ENCODE data around the gene SLC35D1. TPM values are rescaled to one million over a fixed set of nuclear protein-coding genes. Genes with fewer than 3 reads are reported as not detected.

The SLC35D1 gene
- total and polyA plus RNA-seq, 2 donors (not counting 1 experiment from before 2014, with no cell fraction given) = 4.0 to 16.8 TPM

- peak overlapping the region; percentile 84 to 88 for H3K27ac ChIP-seq (ENCODE audit: low read length in 2 of 2)
- DNase-seq (no peak), ATAC-seq (ENCODE audit: low read depth) (peak; percentile 23)
- Mint-ChIP-seq H3K4me3 (peak overlapping the region; percentile 90), H3K9me3 (ENCODE audit: insufficient read depth) (no peaks in the 10 kb centered on the region), H3K27ac (peak overlapping the region; percentile 95), H3K27me3 (no peaks in the 10 kb centered on the region), H3K4me1 (peaks cover 26% of the 10 kb centered on the region)
- no peak for TF ChIP-seq CTCF (IDR thresholded peaks at IDR 0.05)
- TF ChIP-seq EZH2 (IDR thresholded peaks at IDR 0.05; ENCODE audit: borderline replicate concordance, insufficient read depth, low read depth, low read length, poor library complexity, severe bottlenecking) = no peak
- no peaks in the 10 kb centered on the region for H3K9me3 ChIP-seq (ENCODE audit: control extremely low read depth in 1 of 3, control insufficient read depth in 2 of 3, insufficient read depth in 1 of 3, low read length in 2 of 3)
- WGBS (ENCODE audit: insufficient coverage) = 0% methylated on average over 34 of the region's 34 CpGs
- H3K79me2 ChIP-seq (ENCODE audit: control insufficient read depth, insufficient read depth, low read length) = peaks cover 5% of the 10 kb centered on the region
- no peaks in the 10 kb centered on the region for H4K20me1 ChIP-seq (ENCODE audit: control insufficient read depth, insufficient read depth, low read length, poor library complexity, severe bottlenecking)
- CTCF ChIA-PET = interaction anchor here (1.0 to 3.3 kb wide), 7 partner anchors 58 to 161 kb away, joined by 3 to 34 read pairs (median 3); no protein-coding TSS in a partner anchor
- peak overlapping the region; percentile 77 for H3K9ac ChIP-seq (ENCODE audit: low read length)
- H2AFZ ChIP-seq (ENCODE audit: insufficient read depth, low read depth, low read length, poor library complexity, severe bottlenecking) = peak overlapping the region; percentile 94
- H3K4me1 ChIP-seq (ENCODE audit: control insufficient read depth in 2 of 2, insufficient read depth in 2 of 2, low read length in 2 of 2) = peaks cover 11 to 15% of the 10 kb centered on the region in 2 donors
- H3K36me3 ChIP-seq (replicated peaks in 1 of 2; ENCODE audit: control extremely low read depth in 1 of 2, control insufficient read depth in 1 of 2, extremely low read depth in 1 of 2, insufficient read depth in 2 of 2, low read length in 1 of 2) = peaks cover 5 to 19% of the 10 kb centered on the region in 2 experiments
- intact Hi-C loops (cut with micrococcal nuclease) = loop anchor here (2.0 to 5.0 kb wide), 4 partner anchors 71 to 1986 kb away; partner anchors contain the start of genes GADD45A and SERBP1
- POLR2A ChIA-PET = interaction anchor here (0.7 to 1.5 kb wide), 2 partner anchors 129 to 632 kb away, joined by 3 to 5 read pairs; partner anchors contain the start of genes DNAI4, GADD45A and MIER1
- H3K4me3 ChIP-seq (ENCODE audit: control extremely low read depth in 1 of 5, extremely low read depth in 1 of 5, insufficient read depth in 1 of 5, low read depth in 2 of 5, low read length in 4 of 5) = peak overlapping the region; percentile 68 to 78 (median 77)
- no peaks in the 10 kb centered on the region for H3K27me3 ChIP-seq (replicated peaks in 1 of 4; ENCODE audit: control extremely low read depth in 1 of 4, control insufficient read depth in 3 of 4, insufficient read depth in 4 of 4, low read length in 3 of 4)
- peak overlapping the region; percentile 84 for H3K4me2 ChIP-seq (replicated peaks; ENCODE audit: low read depth, low read length, poor library complexity, severe bottlenecking)
Measured at GRCh38 chr1:67053535-67053784, 488 bp downstream of the SLC35D1 start.

GRCh38 chr1:67052741-67053534, 1.0 kb downstream of the SLC35D1 start:
- intact Hi-C loops (cut with micrococcal nuclease) = loop anchor here (2.0 to 5.0 kb wide), 4 partner anchors 71 to 1986 kb away; partner anchors contain the start of genes GADD45A and SERBP1
- Histone ChIP-seq H3K27ac (ENCODE audit: low read length in 2 of 2) (peak overlapping the region; percentile 84 to 88), H3K79me2 (ENCODE audit: control insufficient read depth, insufficient read depth, low read length) (peaks cover 9% of the 10 kb centered on the region), H2AFZ (ENCODE audit: insufficient read depth, low read depth, low read length, poor library complexity, severe bottlenecking) (peak overlapping the region; percentile 94), H3K4me1 (ENCODE audit: control insufficient read depth in 2 of 2, insufficient read depth in 2 of 2, low read length in 2 of 2) (peaks cover 11 to 15% of the 10 kb centered on the region in 2 donors), H4K20me1 (ENCODE audit: control insufficient read depth, insufficient read depth, low read length, poor library complexity, severe bottlenecking) (no peaks in the 10 kb centered on the region), H3K9me3 (ENCODE audit: control extremely low read depth in 1 of 3, control insufficient read depth in 2 of 3, insufficient read depth in 1 of 3, low read length in 2 of 3) (no peaks in the 10 kb centered on the region), H3K27me3 (replicated peaks in 1 of 4; ENCODE audit: control extremely low read depth in 1 of 4, control insufficient read depth in 3 of 4, insufficient read depth in 4 of 4, low read length in 3 of 4) (no peaks in the 10 kb centered on the region), H3K36me3 (replicated peaks in 1 of 2; ENCODE audit: control extremely low read depth in 1 of 2, control insufficient read depth in 1 of 2, extremely low read depth in 1 of 2, insufficient read depth in 2 of 2, low read length in 1 of 2) (peaks cover 7 to 24% of the 10 kb centered on the region in 2 experiments), H3K4me3 (ENCODE audit: control extremely low read depth in 1 of 5, extremely low read depth in 1 of 5, insufficient read depth in 1 of 5, low read depth in 2 of 5, low read length in 4 of 5) (peak overlapping the region; percentile 68 to 78 (median 77)), H3K9ac (ENCODE audit: low read length) (peak overlapping the region; percentile 77), H3K4me2 (replicated peaks; ENCODE audit: low read depth, low read length, poor library complexity, severe bottlenecking) (peak overlapping the region; percentile 84)
- peak overlapping the region; percentile 76 for H3K27ac Mint-ChIP-seq
- peak overlapping the region; percentile 89 for H3K4me3 Mint-ChIP-seq
- no peaks in the 10 kb centered on the region for H3K9me3 Mint-ChIP-seq (ENCODE audit: insufficient read depth)
- POLR2A ChIA-PET = interaction anchor here (0.7 to 1.5 kb wide), 2 partner anchors 128 to 632 kb away, joined by 3 to 5 read pairs; partner anchors contain the start of genes DNAI4, GADD45A and MIER1
- no peaks in the 10 kb centered on the region for H3K27me3 Mint-ChIP-seq
- DNase-seq = no peak
- H3K4me1 Mint-ChIP-seq = peaks cover 26% of the 10 kb centered on the region
- WGBS (ENCODE audit: insufficient coverage) = under 1% methylated on average over 22 of the region's 25 CpGs
- ATAC-seq (ENCODE audit: low read depth) = no peak
- TF ChIP-seq EZH2 (IDR thresholded peaks at IDR 0.05; ENCODE audit: borderline replicate concordance, insufficient read depth, low read depth, low read length, poor library complexity, severe bottlenecking) (no peak), CTCF (IDR thresholded peaks at IDR 0.05) (no peak)
- CTCF ChIA-PET = interaction anchor here (1.2 to 3.3 kb wide), 5 partner anchors 57 to 162 kb away, joined by 3 to 34 read pairs (median 7); no protein-coding TSS in a partner anchor
